ENCODE data around the gene SLX1A.
"Not testable (repeated sequence)": the region's sequence is repeated elsewhere in the genome, so short reads cannot be mapped to it uniquely, and the experiment has no call there.

SLX1A gene

GRCh38 chr16:30217082-30217481 lies 23.4 kb downstream of the SLX1A start:
- not testable (repeated sequence) for FAIRE-seq; DNase-seq (ENCODE audit: low spot score)

All from urothelium cell line (cell line).